Osteocyte (in vitro differentiated cells): ENCODE data around the gene ANKRD13C. TPM values are rescaled to one million over a fixed set of nuclear protein-coding genes. Genes with fewer than 3 reads are reported as not detected.

Experiments
- DNase-seq: peaks from one replicate; pipeline ENCODE4 v3.0.0; 2021; ENCODE audit warnings: mixed read lengths; ENCODE audit not compliant: unreplicated experiment; ENCODE audit errors: extremely low spot score
- H3K27ac Mint-ChIP-seq: one replicate; pipeline ENCODE4 v1.8.0; 2021; ENCODE audit warnings: mild to moderate bottlenecking, mixed read lengths; ENCODE audit not compliant: unreplicated experiment
- H3K27me3 Mint-ChIP-seq: one replicate; pipeline ENCODE4 v1.8.0; 2021; ENCODE audit warnings: mixed read lengths; ENCODE audit not compliant: unreplicated experiment
- H3K36me3 Mint-ChIP-seq: one replicate; pipeline ENCODE4 v1.8.0; 2021; ENCODE audit warnings: mixed read lengths; ENCODE audit not compliant: unreplicated experiment
- H3K4me1 Mint-ChIP-seq: one replicate; pipeline ENCODE4 v1.8.0; 2021; ENCODE audit warnings: mixed read lengths; ENCODE audit not compliant: unreplicated experiment
- H3K4me3 Mint-ChIP-seq: one replicate; pipeline ENCODE4 v1.8.0; 2021; ENCODE audit warnings: mild to moderate bottlenecking, moderate library complexity, mixed read lengths; ENCODE audit not compliant: unreplicated experiment
- H3K9me3 Mint-ChIP-seq: one replicate; pipeline ENCODE4 v1.8.0; 2021; ENCODE audit warnings: mixed read lengths; ENCODE audit not compliant: unreplicated experiment
- total RNA-seq: library from RNA; stranded (reverse); gene quantifications from 2 replicates; pipeline ENCODE4 v1.2.1, GENCODE V29; 2021
- TF ChIP-seq, protein P1 (sequence below): fragments of 200-600 bp; sonication (generic); IDR thresholded peaks from 2 replicates; pipeline ENCODE4 v1.5.0; 2021; ENCODE audit warnings: antibody characterized with exemption, mild to moderate bottlenecking, moderate library complexity

The ANKRD13C gene
- total RNA-seq, 1 donor from 2014 or later: 27.4 TPM

DNA sequence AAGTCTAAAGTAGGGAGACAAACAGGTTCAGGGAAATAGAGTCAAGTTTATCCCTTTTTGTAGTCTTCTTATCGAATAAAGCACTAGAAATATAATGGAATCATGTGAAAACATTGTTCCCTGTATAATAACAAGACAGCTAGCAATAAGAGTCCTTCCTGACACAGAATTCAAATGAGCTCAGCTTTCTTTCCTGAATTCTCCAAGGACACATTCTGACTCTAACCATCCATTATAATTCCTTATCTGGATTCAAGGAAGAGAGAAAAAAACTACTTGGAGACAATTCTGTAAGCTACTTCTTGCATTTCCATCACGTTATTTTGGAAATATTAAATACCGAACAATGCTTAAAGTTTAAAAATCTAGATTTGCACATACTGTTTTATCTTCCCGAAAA lies 58.8 kb downstream of the ANKRD13C start:
- Mint-ChIP-seq H3K27me3 (no peaks in the 10 kb centered on the region), H3K4me1 (no peaks in the 10 kb centered on the region), H3K36me3 (peaks cover 42% of the 10 kb centered on the region), H3K27ac (no peak overlapping the region), H3K4me3 (no peak overlapping the region), H3K9me3 (no peaks in the 10 kb centered on the region)
- TF ChIP-seq, protein P1, sequence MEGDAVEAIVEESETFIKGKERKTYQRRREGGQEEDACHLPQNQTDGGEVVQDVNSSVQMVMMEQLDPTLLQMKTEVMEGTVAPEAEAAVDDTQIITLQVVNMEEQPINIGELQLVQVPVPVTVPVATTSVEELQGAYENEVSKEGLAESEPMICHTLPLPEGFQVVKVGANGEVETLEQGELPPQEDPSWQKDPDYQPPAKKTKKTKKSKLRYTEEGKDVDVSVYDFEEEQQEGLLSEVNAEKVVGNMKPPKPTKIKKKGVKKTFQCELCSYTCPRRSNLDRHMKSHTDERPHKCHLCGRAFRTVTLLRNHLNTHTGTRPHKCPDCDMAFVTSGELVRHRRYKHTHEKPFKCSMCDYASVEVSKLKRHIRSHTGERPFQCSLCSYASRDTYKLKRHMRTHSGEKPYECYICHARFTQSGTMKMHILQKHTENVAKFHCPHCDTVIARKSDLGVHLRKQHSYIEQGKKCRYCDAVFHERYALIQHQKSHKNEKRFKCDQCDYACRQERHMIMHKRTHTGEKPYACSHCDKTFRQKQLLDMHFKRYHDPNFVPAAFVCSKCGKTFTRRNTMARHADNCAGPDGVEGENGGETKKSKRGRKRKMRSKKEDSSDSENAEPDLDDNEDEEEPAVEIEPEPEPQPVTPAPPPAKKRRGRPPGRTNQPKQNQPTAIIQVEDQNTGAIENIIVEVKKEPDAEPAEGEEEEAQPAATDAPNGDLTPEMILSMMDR: no peak
- DNase-seq: no peak

DNA sequence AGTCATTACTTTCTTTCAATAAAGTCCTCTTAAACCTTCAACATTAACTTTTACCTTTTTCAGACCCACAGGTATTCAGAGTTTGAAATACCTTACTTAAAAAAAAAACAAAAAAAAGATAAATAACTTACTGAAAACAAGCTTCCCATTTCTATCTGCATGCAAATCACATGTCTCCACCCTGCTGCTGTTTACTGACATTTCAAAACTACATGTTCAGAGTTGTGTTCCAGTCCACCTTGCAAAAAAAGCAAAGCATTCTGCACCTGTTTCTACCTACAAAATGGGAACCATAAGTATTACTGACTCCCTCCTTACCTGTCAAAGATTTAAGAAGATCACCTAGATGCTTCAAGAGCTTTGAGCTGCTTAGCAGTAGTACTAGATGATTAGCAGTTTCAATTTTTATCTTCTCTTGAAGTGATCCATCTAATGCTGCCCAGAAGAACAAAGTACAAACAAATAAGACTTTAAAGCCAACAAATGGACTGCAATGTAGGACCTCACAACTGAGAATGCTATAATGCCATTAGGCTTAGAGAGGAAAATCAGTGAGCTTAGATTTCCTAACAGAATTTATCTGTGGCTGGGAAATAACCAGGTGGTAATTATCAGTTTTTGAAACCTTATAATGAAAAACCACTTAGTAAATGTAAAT lies 61.2 kb downstream of the ANKRD13C start:
- H3K4me3 Mint-ChIP-seq: no peak overlapping the region
- no peaks in the 10 kb centered on the region for H3K27me3 Mint-ChIP-seq
- no peak overlapping the region for H3K27ac Mint-ChIP-seq
- TF ChIP-seq, protein P1: no peak
- no peak for DNase-seq
- H3K4me1 Mint-ChIP-seq: peaks cover 4% of the 10 kb centered on the region
- H3K9me3 Mint-ChIP-seq: no peaks in the 10 kb centered on the region
- peaks cover 26% of the 10 kb centered on the region for H3K36me3 Mint-ChIP-seq

DNA sequence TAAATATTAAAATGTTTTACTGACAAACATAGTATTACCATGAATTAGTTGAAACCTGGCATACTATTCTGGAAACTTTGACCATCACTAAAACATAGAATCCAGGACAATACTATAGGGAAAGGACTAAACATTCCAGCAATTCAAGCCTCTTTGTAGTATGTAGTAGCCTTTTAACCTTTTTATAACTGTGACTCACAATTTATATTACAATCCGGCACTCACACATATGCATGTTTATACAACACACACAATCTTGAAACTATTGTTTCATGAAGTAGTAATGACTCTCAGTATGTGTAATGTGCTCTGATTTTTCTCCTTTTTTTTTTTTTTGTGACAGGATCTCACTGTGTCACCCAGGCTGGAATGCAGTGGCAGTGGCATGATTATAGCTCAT lies 64.3 kb downstream of the ANKRD13C start:
- Mint-ChIP-seq H3K27ac (no peak overlapping the region), H3K36me3 (peaks cover 25% of the 10 kb centered on the region), H3K9me3 (no peaks in the 10 kb centered on the region), H3K27me3 (no peaks in the 10 kb centered on the region), H3K4me1 (peaks cover 4% of the 10 kb centered on the region), H3K4me3 (no peak overlapping the region)
- DNase-seq: no peak
- TF ChIP-seq, protein P1: no peak

DNA sequence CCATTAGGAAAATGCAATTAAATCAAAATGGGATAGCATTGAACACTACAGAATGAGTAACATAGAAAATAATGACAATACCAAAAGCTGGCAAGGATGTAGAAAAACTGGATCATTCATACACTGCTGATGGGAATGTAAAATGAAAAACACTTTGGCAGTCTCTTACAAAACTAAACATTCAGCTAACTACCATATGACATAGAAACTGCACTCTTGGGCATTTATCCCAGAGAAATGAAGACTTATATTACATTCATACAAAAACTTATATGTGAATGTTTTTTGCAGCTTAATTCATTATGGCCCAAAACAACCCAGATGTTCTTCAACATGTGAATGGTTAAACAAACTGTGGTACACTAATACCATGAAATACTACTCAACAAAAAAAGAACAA lies 66.4 kb downstream of the ANKRD13C start:
- TF ChIP-seq, protein P1: no peak
- Mint-ChIP-seq H3K27ac (no peak overlapping the region), H3K36me3 (peaks cover 17% of the 10 kb centered on the region), H3K27me3 (no peaks in the 10 kb centered on the region), H3K4me1 (peaks cover 4% of the 10 kb centered on the region), H3K4me3 (no peak overlapping the region), H3K9me3 (no peaks in the 10 kb centered on the region)
- DNase-seq: no peak

DNA sequence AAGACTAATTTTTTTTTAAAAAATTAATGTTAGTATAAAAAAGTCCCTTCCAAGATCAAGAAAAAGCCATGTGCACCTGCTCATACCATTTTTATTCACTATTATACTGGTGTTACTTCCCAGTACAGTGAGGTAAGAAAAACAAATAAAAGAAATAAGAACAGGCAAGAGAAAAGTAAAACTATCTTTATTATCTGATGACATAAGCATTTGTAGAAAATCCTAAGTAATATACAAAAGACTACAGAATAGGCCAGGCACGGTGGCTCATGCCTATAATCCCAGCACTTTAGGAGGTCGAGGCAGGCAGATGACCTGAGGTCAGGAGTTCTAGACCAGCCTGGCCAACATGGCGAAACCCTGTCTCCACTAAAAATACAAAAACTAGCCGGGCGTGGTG lies 68.1 kb downstream of the ANKRD13C start:
- Mint-ChIP-seq H3K36me3 (peaks cover 10% of the 10 kb centered on the region), H3K9me3 (no peaks in the 10 kb centered on the region), H3K4me3 (no peak overlapping the region), H3K27me3 (no peaks in the 10 kb centered on the region), H3K27ac (no peak overlapping the region), H3K4me1 (peaks cover 4% of the 10 kb centered on the region)
- TF ChIP-seq, protein P1: no peak
- DNase-seq: no peak
